K562 (cell line): ENCODE data around the gene ARV1. TPM values are rescaled to one million over a fixed set of nuclear protein-coding genes. Genes with fewer than 3 reads are reported as not detected.
"Not testable (repeated sequence)": the region's sequence is repeated elsewhere in the genome, so short reads cannot be mapped to it uniquely, and the experiment has no call there.

Experiments used
- ATAC-seq: fragments of 200-7000 bp; cut with Tn5 transposase; 3 replicates; pipeline ENCODE4 v1.9.1; 2020; ENCODE audit warnings: moderate library complexity
- BruUV-seq: library from RNA; stranded (reverse); fragments of 400-500 nt; replicated peaks from 2 replicates; lab custom pipeline; 2021; lab: Mats Ljungman, UMichigan
- CTCF ChIA-PET: fragments of 300-600 bp; formaldehyde crosslinking; extraction: SDS; loops from one replicate; lab custom pipeline; 2021; ENCODE audit warnings: low intra/inter-chr PET ratio; lab: Yijun Ruan, JAX
- POLR2A ChIA-PET: fragments of 300-600, 350-650 bp; sonication (Branson Sonifier 250); formaldehyde crosslinking; extraction: SDS; loops from one replicate; lab custom pipeline; 2021; ENCODE audit warnings: antibody characterized with exemption, inconsistent platforms; lab: Yijun Ruan, JAX
- DNase-seq, 4 experiments: peaks; one replicate each; pipeline versions ENCODE4 v3.0.0 to v3.0.0-alpha.2; 2011 to 2018; ENCODE audit warnings: low spot score in 3 of 4, mixed read lengths in 3 of 4; ENCODE audit errors: extremely low read depth in 1 of 4
- FAIRE-seq: peaks from 2 replicates; lab custom pipeline; 2011; peaks lifted over from hg19 to GRCh38; lab: Jason Lieb, UNC
- H2AFZ ChIP-seq: 2 replicates; pipeline ENCODE4 v1.6.0; 2011; ENCODE audit warnings: low read depth, low read length, control low read depth, inconsistent platforms
- H3K27ac ChIP-seq: fragments of 200-600 bp; 3 replicates; pipeline ENCODE4 v1.8.0; 2011; ENCODE audit warnings: low read depth, mild to moderate bottlenecking, control low read depth, inconsistent platforms, low read length, moderate library complexity, mixed read lengths; ENCODE audit errors: extremely low read depth
- H3K27me3 ChIP-seq, 2 experiments: fragments of 300-600 bp in 1 of 2; 2 replicates in 1 of 2; 3 replicates in 1 of 2; pipeline versions ENCODE4 v1.6.0 to v1.8.0; 2011; ENCODE audit warnings: inconsistent platforms in 2 of 2, low read length in 2 of 2, mild to moderate bottlenecking in 1 of 2, mixed read lengths in 1 of 2, moderate library complexity in 1 of 2; ENCODE audit not compliant: control insufficient read depth in 2 of 2, insufficient read depth in 2 of 2
- H3K36me3 ChIP-seq: fragments of 300-600 bp; 3 replicates; pipeline ENCODE4 v1.8.0; 2011; ENCODE audit warnings: mild to moderate bottlenecking, low read length, inconsistent platforms; ENCODE audit not compliant: control insufficient read depth, insufficient read depth
- H3K4me1 ChIP-seq, 2 experiments: fragments of 200-600 bp in 1 of 2; replicated peaks in 1 of 2; 2 replicates in 1 of 2; 3 replicates in 1 of 2; pipeline versions ENCODE4 v1.5.1 to v1.8.0; 2011; ENCODE audit warnings: inconsistent platforms in 2 of 2, low read length in 2 of 2, mild to moderate bottlenecking in 1 of 2, mixed read lengths in 1 of 2, moderate library complexity in 1 of 2; ENCODE audit not compliant: control insufficient read depth in 2 of 2, insufficient read depth in 2 of 2
- H3K4me2 ChIP-seq: 2 replicates; pipeline ENCODE4 v1.6.1; 2011; ENCODE audit warnings: low read length, control low read depth, inconsistent platforms, mixed read lengths; ENCODE audit not compliant: insufficient read depth
- H3K4me3 ChIP-seq: fragments of 200-600 bp; sonication (generic), shearing (Covaris generic); 2 replicates; pipeline ENCODE4 v1.5.1; 2016; ENCODE audit warnings: control low read depth, inconsistent platforms
- H3K79me2 ChIP-seq: fragments of 200-600 bp; 3 replicates; pipeline ENCODE4 v1.8.0; 2011; ENCODE audit warnings: low read length, inconsistent platforms; ENCODE audit not compliant: control insufficient read depth, insufficient read depth
- H3K9ac ChIP-seq, 2 experiments: 2 replicates each; pipeline versions ENCODE4 v1.6.0 to v1.6.1; 2011; ENCODE audit warnings: low read depth in 2 of 2, low read length in 2 of 2, control low read depth in 1 of 2, inconsistent platforms in 1 of 2, mild to moderate bottlenecking in 1 of 2, mixed read lengths in 1 of 2; ENCODE audit not compliant: insufficient read depth in 1 of 2
- H3K9me1 ChIP-seq: one replicate; pipeline ENCODE4 v1.6.0; 2011; ENCODE audit warnings: inconsistent platforms, mild to moderate bottlenecking, low read length, moderate library complexity; ENCODE audit not compliant: control insufficient read depth, insufficient read depth
- H3K9me3 ChIP-seq: replicated peaks from 2 replicates; pipeline ENCODE4 v1.5.1; 2011; ENCODE audit warnings: low read depth, low read length, inconsistent platforms; ENCODE audit not compliant: control insufficient read depth, insufficient read depth
- H4K20me1 ChIP-seq: replicated peaks from 2 replicates; pipeline ENCODE4 v1.6.1; 2011; ENCODE audit warnings: low read length, inconsistent platforms, mixed read lengths; ENCODE audit not compliant: control insufficient read depth, insufficient read depth
- DMBX1 ChIP-seq: fragments of 250-450 bp; sonication (Bioruptor Pico); IDR thresholded peaks from 2 replicates; pipeline ENCODE4 v1.8.0; 2022; ENCODE audit warnings: inconsistent platforms, mild to moderate bottlenecking, moderate library complexity, borderline replicate concordance
- HBP1 ChIP-seq: fragments of 450-650 bp; formaldehyde crosslinking; IDR thresholded peaks from 2 replicates; pipeline ENCODE4 v1.4.0; 2022; ENCODE audit warnings: missing genetic modification characterization
- in situ Hi-C: fragments of 300-500 bp; cut with MboI; formaldehyde crosslinking; loops from 4 replicates; pipeline ENCODE4 v1.15.0; 2018; ENCODE audit warnings: inconsistent platforms, mixed read lengths
- intact Hi-C: fragments of 100-400 bp; cut with micrococcal nuclease; formaldehyde crosslinking; loops from 2 replicates; pipeline ENCODE4 v1.14.2; 2022
- polyA plus RNA-seq, 8 experiments: library from polyadenylated mRNA; depleted of rRNA in 4 of 8; stranded (reverse) in 5 of 8; unstranded in 3 of 8; fragments of >200 nt; fragmentation: Nextera tagmentation in 2 of 8; fragmentation: Illumina TruSeq in 1 of 8; extraction: Ambion mirVana in 2 of 8; extraction: Trizol in 1 of 8; gene quantifications; 2 replicates each; pipeline versions ENCODE4 v1.2.1 to v1.2.3, GENCODE V29; 2011 to 2014; ENCODE audit warnings: inconsistent platforms in 1 of 8, missing spikeins in 1 of 8
- total RNA-seq, 7 experiments: library from RNA; depleted of rRNA in 6 of 7; stranded (reverse); fragments of >200 nt in 6 of 7; fragmentation: Illumina TruSeq in 2 of 7; extraction: Trizol in 2 of 7; gene quantifications; 2 replicates each; pipeline versions ENCODE4 v1.2.1 to v1.2.3, GENCODE V29; 2011 to 2021; ENCODE audit warnings: low replicate concordance in 1 of 7
- TF ChIP-seq, protein P1 (sequence below): fragments of 450-650 bp; formaldehyde crosslinking; IDR thresholded peaks from 2 replicates; pipeline ENCODE4 v1.4.0; 2022; ENCODE audit warnings: missing genetic modification characterization
- TF ChIP-seq, protein P2 (sequence below): IDR thresholded peaks from 2 replicates; pipeline ENCODE4 v1.6.1; 2016; ENCODE audit warnings: missing genetic modification characterization, missing compliant biosample characterization
- TF ChIP-seq, protein P3 (sequence below), 2 experiments: fragments of 450-650 bp; IDR thresholded peaks; 2 replicates each; pipeline ENCODE4 v1.6.1; 2016

The ARV1 gene
- total and polyA plus RNA-seq, 9 of the 15 experiments (the other 6 are each of a cell fraction or from before 2014, with no cell fraction given) = 54.8 to 139 (median 74.0) TPM

DNA sequence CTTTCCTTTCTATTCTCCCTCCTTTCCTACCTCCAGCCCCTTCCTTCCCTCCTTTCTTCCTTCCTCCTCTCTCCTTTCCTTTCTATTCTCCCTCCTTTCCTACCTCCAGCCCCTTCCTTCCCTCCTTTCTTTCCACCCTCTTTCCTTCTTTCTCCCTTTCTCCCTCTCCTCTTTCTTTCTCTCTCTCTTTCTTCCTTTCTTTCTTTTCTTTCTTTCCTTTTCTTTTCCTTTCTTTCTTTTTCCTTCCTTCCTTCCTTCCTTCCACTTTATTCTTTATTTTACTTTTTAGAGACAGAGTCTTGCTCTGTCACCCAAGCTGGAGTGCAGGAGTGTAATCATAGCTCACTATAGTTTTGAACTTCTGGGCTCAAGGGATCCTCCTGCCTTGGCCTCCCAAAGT lies 68.6 kb downstream of the ARV1 start:
- intact Hi-C loops = loop anchor here (2.0 kb wide), 1 partner anchor 17 kb away; no protein-coding TSS in a partner anchor
- CTCF ChIA-PET = not testable (repeated sequence)

More for the DNA sequence above, 68.6 kb downstream of the ARV1 start:
- DNase-seq, H3K27me3 ChIP-seq, FAIRE-seq, H3K79me2 ChIP-seq, H3K9ac ChIP-seq, ATAC-seq, H3K4me3 ChIP-seq, H4K20me1 ChIP-seq, in situ Hi-C loops, BruUV-seq, H3K9me1 ChIP-seq, H3K27ac ChIP-seq, H3K4me2 ChIP-seq, H3K36me3 ChIP-seq: not testable (repeated sequence)
- POLR2A ChIA-PET = interaction anchor here (2.0 to 2.6 kb wide), 3 partner anchors 10 to 19 kb away, joined by 11 to 16 read pairs (median 12); no protein-coding TSS in a partner anchor
- Histone ChIP-seq H3K9me3 (peaks cover 15% of the 10 kb centered on the region), H3K4me1 (peaks cover 4 to 39% of the 10 kb centered on the region in 2 experiments), H2AFZ (peak overlapping the region; percentile 42; the same call in 1 of the 2 replicates)
- TF ChIP-seq HBP1 (CRISPR knock-in tag) (peak; percentile 80), DMBX1 (0 out of 2 replicates have a peak, but pooled peaks have one; percentile 17)
- TF ChIP-seq, protein P1, sequence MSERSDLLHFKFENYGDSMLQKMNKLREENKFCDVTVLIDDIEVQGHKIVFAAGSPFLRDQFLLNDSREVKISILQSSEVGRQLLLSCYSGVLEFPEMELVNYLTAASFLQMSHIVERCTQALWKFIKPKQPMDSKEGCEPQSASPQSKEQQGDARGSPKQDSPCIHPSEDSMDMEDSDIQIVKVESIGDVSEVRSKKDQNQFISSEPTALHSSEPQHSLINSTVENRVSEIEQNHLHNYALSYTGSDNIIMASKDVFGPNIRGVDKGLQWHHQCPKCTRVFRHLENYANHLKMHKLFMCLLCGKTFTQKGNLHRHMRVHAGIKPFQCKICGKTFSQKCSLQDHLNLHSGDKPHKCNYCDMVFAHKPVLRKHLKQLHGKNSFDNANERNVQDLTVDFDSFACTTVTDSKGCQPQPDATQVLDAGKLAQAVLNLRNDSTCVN (CRISPR knock-in tag) = peak; percentile 64; the same call in 1 of the 2 replicates
- TF ChIP-seq, protein P2, sequence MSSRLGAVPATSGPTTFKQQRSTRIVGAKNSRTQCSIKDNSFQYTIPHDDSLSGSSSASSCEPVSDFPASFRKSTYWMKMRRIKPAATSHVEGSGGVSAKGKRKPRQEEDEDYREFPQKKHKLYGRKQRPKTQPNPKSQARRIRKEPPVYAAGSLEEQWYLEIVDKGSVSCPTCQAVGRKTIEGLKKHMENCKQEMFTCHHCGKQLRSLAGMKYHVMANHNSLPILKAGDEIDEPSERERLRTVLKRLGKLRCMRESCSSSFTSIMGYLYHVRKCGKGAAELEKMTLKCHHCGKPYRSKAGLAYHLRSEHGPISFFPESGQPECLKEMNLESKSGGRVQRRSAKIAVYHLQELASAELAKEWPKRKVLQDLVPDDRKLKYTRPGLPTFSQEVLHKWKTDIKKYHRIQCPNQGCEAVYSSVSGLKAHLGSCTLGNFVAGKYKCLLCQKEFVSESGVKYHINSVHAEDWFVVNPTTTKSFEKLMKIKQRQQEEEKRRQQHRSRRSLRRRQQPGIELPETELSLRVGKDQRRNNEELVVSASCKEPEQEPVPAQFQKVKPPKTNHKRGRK = 0 out of 2 replicates have a peak, but pooled peaks have one; percentile 14
- TF ChIP-seq, protein P3, sequence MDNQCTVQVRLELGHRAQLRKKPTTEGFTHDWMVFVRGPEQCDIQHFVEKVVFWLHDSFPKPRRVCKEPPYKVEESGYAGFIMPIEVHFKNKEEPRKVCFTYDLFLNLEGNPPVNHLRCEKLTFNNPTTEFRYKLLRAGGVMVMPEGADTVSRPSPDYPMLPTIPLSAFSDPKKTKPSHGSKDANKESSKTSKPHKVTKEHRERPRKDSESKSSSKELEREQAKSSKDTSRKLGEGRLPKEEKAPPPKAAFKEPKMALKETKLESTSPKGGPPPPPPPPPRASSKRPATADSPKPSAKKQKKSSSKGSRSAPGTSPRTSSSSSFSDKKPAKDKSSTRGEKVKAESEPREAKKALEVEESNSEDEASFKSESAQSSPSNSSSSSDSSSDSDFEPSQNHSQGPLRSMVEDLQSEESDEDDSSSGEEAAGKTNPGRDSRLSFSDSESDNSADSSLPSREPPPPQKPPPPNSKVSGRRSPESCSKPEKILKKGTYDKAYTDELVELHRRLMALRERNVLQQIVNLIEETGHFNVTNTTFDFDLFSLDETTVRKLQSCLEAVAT (IDR thresholded peaks at IDR 0.05) = peak in 1 of 2 experiments; percentile 16; a peak in 1 of 4 replicates
